AG09309 (cell line): ENCODE data around the gene BAIAP2.

ENCODE experiments used
- DNase-seq: peaks from one replicate; pipeline ENCODE4 v3.0.0-alpha.2; 2010; ENCODE audit warnings: low read depth
- H3K4me3 ChIP-seq: 2 replicates; pipeline ENCODE4 v1.5.1; 2011; ENCODE audit warnings: mild to moderate bottlenecking, low read depth, low read length, moderate library complexity; ENCODE audit not compliant: control insufficient read depth
- TF ChIP-seq, protein P1 (sequence below): IDR thresholded peaks from 2 replicates; pipeline ENCODE4 v1.5.1; 2011; ENCODE audit warnings: mild to moderate bottlenecking, low read depth, low read length, inconsistent platforms; ENCODE audit not compliant: insufficient read depth, control insufficient read depth; ENCODE audit errors: missing control alignments

BAIAP2 gene

DNA sequence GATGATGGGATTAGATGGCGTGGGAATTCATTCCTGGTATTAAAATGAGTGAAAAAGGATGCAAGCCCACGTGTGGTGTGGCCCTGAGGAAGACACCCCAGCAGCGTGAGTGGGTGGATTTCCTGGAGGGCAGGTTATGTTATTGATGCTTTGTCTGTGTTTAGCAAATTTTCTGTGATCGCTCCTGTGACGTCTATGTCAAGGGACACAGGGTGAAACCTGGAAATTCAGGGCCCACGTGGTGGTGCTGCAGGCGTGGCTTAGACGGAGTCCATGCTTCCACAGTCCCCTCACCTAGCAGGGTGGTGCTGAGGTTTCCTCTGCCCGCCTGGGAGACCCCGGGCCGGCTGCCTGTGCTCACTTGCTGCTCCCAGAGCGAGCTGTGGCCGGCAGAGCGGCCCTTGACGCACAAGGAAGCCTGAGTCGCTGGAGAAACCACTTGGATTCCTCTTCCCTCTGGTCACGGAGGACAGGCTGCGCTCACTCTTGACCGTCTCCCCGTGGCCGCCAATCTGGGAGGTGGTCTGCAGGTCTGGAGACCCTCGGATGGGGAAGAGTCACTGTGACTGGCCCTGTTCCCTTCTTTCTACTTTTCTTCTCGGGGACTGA lies 23.4 kb downstream of the BAIAP2 start:
- TF ChIP-seq, protein P1, sequence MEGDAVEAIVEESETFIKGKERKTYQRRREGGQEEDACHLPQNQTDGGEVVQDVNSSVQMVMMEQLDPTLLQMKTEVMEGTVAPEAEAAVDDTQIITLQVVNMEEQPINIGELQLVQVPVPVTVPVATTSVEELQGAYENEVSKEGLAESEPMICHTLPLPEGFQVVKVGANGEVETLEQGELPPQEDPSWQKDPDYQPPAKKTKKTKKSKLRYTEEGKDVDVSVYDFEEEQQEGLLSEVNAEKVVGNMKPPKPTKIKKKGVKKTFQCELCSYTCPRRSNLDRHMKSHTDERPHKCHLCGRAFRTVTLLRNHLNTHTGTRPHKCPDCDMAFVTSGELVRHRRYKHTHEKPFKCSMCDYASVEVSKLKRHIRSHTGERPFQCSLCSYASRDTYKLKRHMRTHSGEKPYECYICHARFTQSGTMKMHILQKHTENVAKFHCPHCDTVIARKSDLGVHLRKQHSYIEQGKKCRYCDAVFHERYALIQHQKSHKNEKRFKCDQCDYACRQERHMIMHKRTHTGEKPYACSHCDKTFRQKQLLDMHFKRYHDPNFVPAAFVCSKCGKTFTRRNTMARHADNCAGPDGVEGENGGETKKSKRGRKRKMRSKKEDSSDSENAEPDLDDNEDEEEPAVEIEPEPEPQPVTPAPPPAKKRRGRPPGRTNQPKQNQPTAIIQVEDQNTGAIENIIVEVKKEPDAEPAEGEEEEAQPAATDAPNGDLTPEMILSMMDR: no peak
- DNase-seq: no peak

DNA sequence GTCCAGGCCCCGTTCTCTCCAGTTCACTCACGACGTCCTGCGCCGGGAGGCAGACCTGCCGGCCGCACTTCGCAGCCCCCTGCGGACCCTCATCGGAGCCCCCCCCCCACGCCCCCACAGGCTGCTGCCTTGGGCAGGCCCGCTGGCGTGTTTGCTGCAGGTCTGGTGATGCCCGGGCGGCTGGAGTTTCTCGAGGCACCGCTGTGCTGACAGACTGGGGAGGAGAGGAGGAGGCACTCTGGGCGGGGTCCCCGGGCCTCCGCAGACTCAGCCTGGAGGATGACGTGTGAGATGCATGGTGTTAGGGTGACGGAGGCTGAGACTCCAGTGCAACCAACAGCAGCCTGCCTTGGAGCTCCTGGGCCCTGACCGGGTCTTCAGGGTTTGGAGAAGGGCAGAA lies 24.1 kb downstream of the BAIAP2 start:
- no peak overlapping the region for H3K4me3 ChIP-seq
- DNase-seq: no peak
- TF ChIP-seq, protein P1: no peak

More for the DNA sequence above, 23.4 kb downstream of the BAIAP2 start:
- no peak overlapping the region for H3K4me3 ChIP-seq

DNA sequence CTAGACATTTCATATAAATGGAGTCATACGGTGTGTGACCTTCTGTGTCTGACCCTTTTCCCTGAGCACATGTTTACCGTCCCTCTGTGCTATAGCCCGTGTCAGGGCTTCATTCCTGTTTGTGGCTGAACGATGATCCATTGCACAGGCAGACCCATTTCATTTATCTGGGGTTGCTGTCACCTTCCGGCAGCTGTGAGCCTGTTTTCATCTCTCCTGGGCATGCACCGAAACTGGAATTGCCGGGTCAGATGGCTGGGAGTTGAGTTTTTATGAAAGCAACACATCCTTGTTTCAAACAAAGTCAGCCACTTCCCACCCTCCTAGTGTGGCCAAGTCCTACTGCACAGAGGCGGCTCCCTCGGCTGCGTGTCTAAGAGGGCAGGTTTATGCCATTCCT lies 25.5 kb downstream of the BAIAP2 start:
- TF ChIP-seq, protein P1: no peak
- no peak overlapping the region for H3K4me3 ChIP-seq

DNA sequence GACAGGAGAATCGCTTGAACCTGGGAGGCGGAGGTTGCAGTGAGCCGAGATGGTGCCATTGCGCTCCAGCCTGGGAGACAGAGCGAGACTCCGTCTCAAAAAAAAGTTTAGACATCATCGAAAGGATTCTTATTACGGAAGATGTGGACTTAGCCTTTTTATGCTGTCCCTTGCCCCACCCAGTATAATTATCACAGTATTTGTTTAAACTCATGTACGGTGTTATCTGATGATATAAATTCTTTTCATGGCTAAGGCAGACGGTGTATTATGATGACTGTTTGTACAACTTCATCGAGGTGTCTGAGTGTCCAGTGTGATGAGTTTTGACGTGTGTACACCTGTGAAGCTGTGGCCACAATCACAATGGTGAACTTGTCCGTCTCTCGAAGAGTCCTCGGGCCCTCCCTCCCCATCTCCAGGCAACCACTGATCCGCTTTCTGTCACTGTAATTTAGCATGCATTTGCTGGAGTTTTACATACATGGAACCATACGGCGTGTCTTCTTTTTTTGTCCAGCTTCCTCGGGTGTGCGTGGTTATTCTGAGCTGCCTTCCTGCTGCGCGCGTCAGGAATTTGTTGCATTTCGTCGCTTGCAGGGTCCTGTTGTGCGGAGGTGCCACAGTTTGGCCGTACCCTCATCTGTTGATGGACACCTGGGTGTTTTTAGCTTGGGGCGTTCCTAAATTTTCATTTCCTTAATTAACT lies 26.2 kb downstream of the BAIAP2 start:
- DNase-seq: no peak
- no peak overlapping the region for H3K4me3 ChIP-seq
- TF ChIP-seq, protein P1: no peak

More for the DNA sequence above, 25.5 kb downstream of the BAIAP2 start:
- DNase-seq: no peak

DNA sequence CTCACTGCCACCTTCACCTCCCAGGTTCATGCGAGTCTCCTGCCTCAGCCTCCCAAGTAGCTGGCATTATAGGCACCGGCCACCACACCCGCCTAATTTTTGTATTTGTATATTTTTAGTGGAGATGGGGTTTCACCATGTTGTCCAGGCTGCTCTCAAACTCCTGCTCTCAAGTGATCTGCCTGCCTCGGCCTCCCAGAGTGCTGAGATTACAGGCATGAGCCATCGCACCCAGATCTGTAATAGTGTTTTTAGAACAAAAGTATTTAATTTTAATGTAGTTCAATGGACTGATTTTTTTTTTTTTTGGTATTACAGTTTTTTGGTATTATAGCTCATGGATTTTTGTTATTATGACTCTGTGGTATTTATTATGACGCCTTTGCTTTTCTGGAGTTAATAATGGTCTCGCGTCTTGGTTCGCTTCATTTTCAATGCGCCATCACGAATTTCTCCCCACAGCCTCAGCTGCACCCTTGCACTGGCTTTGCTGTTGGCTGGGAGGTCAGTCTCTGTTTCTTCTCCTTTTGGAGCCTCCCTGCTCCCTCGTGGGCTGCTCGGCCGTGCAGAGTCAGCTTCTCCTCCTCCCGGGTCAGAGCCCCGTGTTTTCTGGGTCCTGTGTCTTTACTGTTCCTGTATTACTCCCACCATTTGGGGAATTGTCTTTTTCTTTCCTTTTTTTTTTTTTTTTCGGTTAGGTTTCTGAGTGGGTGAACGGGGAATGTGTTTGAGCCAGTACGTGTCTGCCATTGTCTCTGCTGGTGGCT lies 27.2 kb downstream of the BAIAP2 start:
- H3K4me3 ChIP-seq: no peak overlapping the region
- DNase-seq: no peak
- TF ChIP-seq, protein P1: no peak

DNA sequence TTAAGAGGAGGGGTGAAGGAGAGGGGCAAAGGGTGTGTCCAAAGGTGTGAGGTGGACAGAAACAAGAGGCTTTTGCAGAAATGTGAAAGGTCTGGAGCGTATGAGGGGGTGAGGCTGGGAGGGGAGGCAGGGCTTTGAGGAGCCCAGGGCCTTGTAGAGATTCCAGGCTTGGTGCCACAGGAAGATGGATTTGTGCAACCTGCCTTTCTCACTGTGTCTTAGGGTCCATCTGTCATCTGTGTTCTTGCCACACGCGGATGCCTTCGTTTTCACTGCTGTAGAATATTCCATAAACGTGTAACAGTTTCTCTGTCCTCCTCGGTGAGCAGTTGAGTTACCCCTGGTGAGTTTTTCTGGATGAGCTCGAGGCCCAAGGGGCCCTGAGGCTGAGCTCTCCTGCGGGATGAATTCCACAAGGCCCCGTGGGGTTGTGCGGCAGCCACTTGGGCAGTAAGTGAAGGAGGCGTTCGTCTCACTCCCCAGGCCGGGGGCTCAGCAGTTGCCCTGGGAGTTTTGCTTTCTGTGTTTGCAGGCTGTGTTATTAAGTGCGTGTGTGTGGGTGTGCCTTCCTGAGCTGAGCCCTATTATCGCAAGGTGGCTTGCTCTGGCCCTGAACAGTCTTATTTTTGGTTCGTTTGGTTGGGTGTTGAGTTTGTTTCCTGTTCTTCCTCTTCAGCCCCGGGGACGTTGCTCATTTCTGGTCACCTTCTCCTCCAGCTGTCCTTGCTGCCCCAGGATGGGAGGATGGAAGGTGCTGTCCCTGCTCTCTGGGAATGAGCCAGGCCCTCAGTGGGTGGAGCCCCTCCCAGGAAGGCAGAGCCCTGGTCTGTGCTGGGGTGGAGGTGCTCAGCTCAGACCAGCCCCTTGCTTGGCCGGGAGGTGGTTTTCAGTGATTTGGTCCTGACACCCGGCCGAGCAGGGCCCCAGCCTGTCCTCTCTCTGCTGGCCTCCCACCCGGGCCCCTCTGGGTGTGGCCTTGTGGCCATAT lies 28.4 kb downstream of the BAIAP2 start:
- no peak overlapping the region for H3K4me3 ChIP-seq
- DNase-seq: no peak
- TF ChIP-seq, protein P1: no peak
